RPMI7951 (cell line): Measurements from ENCODE around the gene OCSTAMP. TPM values are rescaled to one million over a fixed set of nuclear protein-coding genes. Genes with fewer than 3 reads are reported as not detected.

Experiments
- DNase-seq: peaks from one replicate; pipeline ENCODE4 v3.0.0-alpha.2; 2012; ENCODE audit warnings: low read depth
- total RNA-seq: library from RNA; depleted of rRNA; stranded (reverse); fragments of >200 nt; shearing (Covaris generic); gene quantifications from 2 replicates; pipeline ENCODE4 v1.2.3, GENCODE V29; 2014; rRNA removed

The OCSTAMP gene
- not detected in 2 replicates for total RNA-seq

GRCh38 chr20:46550461-46550860, at the start of gene OCSTAMP:
Gene OCSTAMP (minus strand): TSS chr20:46550654. CDS start chr20:46550560, 94 bp downstream.
- no peak for DNase-seq

GRCh38 chr20:46599227-46599987, 49.0 kb upstream of the OCSTAMP start:
- no peak for DNase-seq

- DNase-seq, result no peak
These were observed 45.5 kb upstream of the OCSTAMP start for GRCh38 chr20:46595933-46596332.

- DNase-seq, result no peak
These were observed 44.3 kb upstream of the OCSTAMP start for GRCh38 chr20:46594725-46595124.

- no peak for DNase-seq
These were observed 42.3 kb upstream of the OCSTAMP start for GRCh38 chr20:46592580-46593362.

GRCh38 chr20:46590443-46590842, 40.0 kb upstream of the OCSTAMP start:
- no peak for DNase-seq

GRCh38 chr20:46588532-46589511, 38.4 kb upstream of the OCSTAMP start:
- no peak for DNase-seq

- DNase-seq, result no peak
These were observed 37.5 kb upstream of the OCSTAMP start for GRCh38 chr20:46587986-46588385.

GRCh38 chr20:46586724-46587123, 36.3 kb upstream of the OCSTAMP start:
- no peak for DNase-seq

GRCh38 chr20:46584508-46584907, 34.1 kb upstream of the OCSTAMP start:
- DNase-seq, result no peak

GRCh38 chr20:46583411-46584214, 33.2 kb upstream of the OCSTAMP start:
- DNase-seq, result no peak

- no peak for DNase-seq
These were observed 32.2 kb upstream of the OCSTAMP start for GRCh38 chr20:46582648-46583047.

GRCh38 chr20:46581391-46581790, 30.9 kb upstream of the OCSTAMP start:
- no peak for DNase-seq

- DNase-seq, result no peak
These were observed 30.3 kb upstream of the OCSTAMP start for GRCh38 chr20:46580613-46581205.

- DNase-seq, result no peak
These were observed 28.3 kb upstream of the OCSTAMP start for GRCh38 chr20:46578745-46579144.

- no peak for DNase-seq
These were observed 26.4 kb upstream of the OCSTAMP start for GRCh38 chr20:46576774-46577395.

- no peak for DNase-seq
These were observed 25.5 kb upstream of the OCSTAMP start for GRCh38 chr20:46575937-46576461.

- DNase-seq, result no peak
These were observed 24.9 kb upstream of the OCSTAMP start for GRCh38 chr20:46575394-46575793.

GRCh38 chr20:46573788-46574584, 23.5 kb upstream of the OCSTAMP start:
- DNase-seq, result no peak
